Measurements from ENCODE around the gene CAPN10.

CAPN10 gene

GRCh38 chr2:240578110-240578450 is 8.5 kb upstream of the CAPN10 start:
- H3K27ac ChIP-seq, result no peak overlapping the region
- TF ChIP-seq ZFX (IDR thresholded peaks at IDR 0.05) (no peak), CTCF (conservative IDR thresholded peaks at IDR 0.05) (no peak)

- H3K27ac ChIP-seq, result no peak overlapping the region
- TF ChIP-seq CTCF (conservative IDR thresholded peaks at IDR 0.05) (no peak), ZFX (IDR thresholded peaks at IDR 0.05) (no peak)
These were observed 8.0 kb upstream of the CAPN10 start for GRCh38 chr2:240578488-240578887.

GRCh38 chr2:240579071-240579762 is 7.3 kb upstream of the CAPN10 start:
- TF ChIP-seq ZFX (IDR thresholded peaks at IDR 0.05), result no peak
- TF ChIP-seq CTCF (conservative IDR thresholded peaks at IDR 0.05), result no peak
- H3K27ac ChIP-seq, result no peak overlapping the region

GRCh38 chr2:240579771-240580614 is 6.5 kb upstream of the CAPN10 start:
- TF ChIP-seq CTCF (conservative IDR thresholded peaks at IDR 0.05) (no peak), ZFX (IDR thresholded peaks at IDR 0.05) (no peak)
- H3K27ac ChIP-seq, result no peak overlapping the region

- no peak for TF ChIP-seq ZFX (IDR thresholded peaks at IDR 0.05)
- no peak for TF ChIP-seq CTCF (conservative IDR thresholded peaks at IDR 0.05)
- no peak overlapping the region for H3K27ac ChIP-seq
These were observed 4.7 kb upstream of the CAPN10 start for GRCh38 chr2:240581811-240582210.

- TF ChIP-seq CTCF (conservative IDR thresholded peaks at IDR 0.05), result no peak
- TF ChIP-seq ZFX (IDR thresholded peaks at IDR 0.05), result no peak
- H3K27ac ChIP-seq, result no peak overlapping the region
These were observed 3.8 kb upstream of the CAPN10 start for GRCh38 chr2:240582781-240583180.

GRCh38 chr2:240583774-240584173 is 2.8 kb upstream of the CAPN10 start:
- no peak overlapping the region for H3K27ac ChIP-seq
- no peak for TF ChIP-seq ZFX (IDR thresholded peaks at IDR 0.05)
- TF ChIP-seq CTCF (conservative IDR thresholded peaks at IDR 0.05), result no peak

Measured in C4-2B (cell line).